ENCODE measurements around the gene LYPD6.

The LYPD6 gene

DNA sequence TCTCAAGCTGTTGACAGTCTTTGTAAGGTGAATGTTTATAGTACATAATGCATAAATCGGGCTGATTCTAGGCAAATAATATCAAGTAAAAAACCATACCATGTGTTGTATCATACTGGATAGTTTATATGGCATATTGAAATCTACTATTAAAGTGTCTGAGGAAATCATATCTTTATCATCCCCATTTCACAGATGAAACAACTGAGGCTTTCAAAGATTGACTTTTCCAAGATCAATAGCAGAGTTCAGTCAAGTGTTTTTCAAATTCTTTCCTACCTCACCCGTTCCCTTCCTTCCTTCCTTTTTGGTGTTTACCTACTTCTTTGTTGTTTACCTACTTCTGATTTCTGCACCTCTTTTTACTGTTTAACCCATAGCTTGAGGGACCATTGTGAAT, 2.0 kb downstream of the LYPD6 start:
- no peak for ATAC-seq
- TF ChIP-seq TOX (CRISPR knock-in tag; IDR thresholded peaks at IDR 0.05; ENCODE audit: borderline replicate concordance), result no peak
- TF ChIP-seq ESRRG (CRISPR knock-in tag; IDR thresholded peaks at IDR 0.05), result no peak
- no peak for TF ChIP-seq ZNF8 (CRISPR knock-in tag; IDR thresholded peaks at IDR 0.05)
- no peak for TF ChIP-seq CSDC2 (CRISPR knock-in tag; IDR thresholded peaks at IDR 0.05)
- TF ChIP-seq, protein P1, sequence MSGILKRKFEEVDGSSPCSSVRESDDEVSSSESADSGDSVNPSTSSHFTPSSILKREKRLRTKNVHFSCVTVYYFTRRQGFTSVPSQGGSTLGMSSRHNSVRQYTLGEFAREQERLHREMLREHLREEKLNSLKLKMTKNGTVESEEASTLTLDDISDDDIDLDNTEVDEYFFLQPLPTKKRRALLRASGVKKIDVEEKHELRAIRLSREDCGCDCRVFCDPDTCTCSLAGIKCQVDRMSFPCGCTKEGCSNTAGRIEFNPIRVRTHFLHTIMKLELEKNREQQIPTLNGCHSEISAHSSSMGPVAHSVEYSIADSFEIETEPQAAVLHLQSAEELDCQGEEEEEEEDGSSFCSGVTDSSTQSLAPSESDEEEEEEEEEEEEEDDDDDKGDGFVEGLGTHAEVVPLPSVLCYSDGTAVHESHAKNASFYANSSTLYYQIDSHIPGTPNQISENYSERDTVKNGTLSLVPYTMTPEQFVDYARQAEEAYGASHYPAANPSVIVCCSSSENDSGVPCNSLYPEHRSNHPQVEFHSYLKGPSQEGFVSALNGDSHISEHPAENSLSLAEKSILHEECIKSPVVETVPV (CRISPR knock-in tag; IDR thresholded peaks at IDR 0.05), result no peak

DNA sequence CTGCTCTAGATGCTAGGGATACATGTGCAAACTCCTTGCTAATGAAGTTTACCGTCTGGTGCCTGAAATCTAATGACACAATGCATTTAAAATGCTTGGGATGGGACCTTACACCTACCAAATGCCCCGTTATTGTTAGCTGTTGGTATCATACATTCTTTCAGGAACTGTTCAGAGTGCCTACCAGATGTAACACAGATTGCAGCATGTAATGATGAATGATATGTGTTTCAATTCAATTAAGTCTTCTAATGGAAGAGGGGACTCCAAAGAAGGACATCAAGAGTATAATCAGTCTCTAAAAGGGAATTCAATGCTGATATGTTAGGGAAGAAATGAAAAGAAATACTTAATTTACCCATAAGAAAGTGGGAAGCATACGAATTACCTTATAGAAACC, 3.2 kb downstream of the LYPD6 start:
- TF ChIP-seq, protein P2, sequence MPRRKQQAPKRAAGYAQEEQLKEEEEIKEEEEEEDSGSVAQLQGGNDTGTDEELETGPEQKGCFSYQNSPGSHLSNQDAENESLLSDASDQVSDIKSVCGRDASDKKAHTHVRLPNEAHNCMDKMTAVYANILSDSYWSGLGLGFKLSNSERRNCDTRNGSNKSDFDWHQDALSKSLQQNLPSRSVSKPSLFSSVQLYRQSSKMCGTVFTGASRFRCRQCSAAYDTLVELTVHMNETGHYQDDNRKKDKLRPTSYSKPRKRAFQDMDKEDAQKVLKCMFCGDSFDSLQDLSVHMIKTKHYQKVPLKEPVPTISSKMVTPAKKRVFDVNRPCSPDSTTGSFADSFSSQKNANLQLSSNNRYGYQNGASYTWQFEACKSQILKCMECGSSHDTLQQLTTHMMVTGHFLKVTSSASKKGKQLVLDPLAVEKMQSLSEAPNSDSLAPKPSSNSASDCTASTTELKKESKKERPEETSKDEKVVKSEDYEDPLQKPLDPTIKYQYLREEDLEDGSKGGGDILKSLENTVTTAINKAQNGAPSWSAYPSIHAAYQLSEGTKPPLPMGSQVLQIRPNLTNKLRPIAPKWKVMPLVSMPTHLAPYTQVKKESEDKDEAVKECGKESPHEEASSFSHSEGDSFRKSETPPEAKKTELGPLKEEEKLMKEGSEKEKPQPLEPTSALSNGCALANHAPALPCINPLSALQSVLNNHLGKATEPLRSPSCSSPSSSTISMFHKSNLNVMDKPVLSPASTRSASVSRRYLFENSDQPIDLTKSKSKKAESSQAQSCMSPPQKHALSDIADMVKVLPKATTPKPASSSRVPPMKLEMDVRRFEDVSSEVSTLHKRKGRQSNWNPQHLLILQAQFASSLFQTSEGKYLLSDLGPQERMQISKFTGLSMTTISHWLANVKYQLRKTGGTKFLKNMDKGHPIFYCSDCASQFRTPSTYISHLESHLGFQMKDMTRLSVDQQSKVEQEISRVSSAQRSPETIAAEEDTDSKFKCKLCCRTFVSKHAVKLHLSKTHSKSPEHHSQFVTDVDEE (CRISPR knock-in tag; IDR thresholded peaks at IDR 0.05), result 0 out of 2 replicates have a peak, but pooled peaks have one; percentile 31
- no peak for TF ChIP-seq ZNF8 (CRISPR knock-in tag; IDR thresholded peaks at IDR 0.05)
- TF ChIP-seq ISL1 (CRISPR knock-in tag; IDR thresholded peaks at IDR 0.05), result peak; percentile 84
- ATAC-seq, result no peak

DNA sequence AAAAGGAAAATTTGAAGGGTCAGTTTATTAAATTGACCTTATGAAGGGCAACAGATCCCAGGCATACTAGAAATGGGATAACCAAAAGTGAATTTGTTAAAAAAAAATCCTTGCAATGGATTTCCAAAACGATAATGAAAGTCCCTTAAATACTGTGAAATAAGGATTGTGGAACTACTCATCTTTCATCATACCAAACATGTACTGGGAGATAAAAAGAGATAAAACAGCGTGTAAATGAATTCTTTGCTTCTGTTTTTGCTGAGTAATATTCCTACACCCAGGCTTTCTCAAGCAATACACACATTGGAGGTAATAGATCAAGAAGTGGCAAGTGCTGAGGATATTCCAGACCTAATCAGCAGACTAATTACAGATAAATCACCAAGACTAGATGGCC, 3.8 kb downstream of the LYPD6 start:
- ATAC-seq, result no peak
- no peak for TF ChIP-seq ESRRG (CRISPR knock-in tag; IDR thresholded peaks at IDR 0.05)
- TF ChIP-seq, protein P3, sequence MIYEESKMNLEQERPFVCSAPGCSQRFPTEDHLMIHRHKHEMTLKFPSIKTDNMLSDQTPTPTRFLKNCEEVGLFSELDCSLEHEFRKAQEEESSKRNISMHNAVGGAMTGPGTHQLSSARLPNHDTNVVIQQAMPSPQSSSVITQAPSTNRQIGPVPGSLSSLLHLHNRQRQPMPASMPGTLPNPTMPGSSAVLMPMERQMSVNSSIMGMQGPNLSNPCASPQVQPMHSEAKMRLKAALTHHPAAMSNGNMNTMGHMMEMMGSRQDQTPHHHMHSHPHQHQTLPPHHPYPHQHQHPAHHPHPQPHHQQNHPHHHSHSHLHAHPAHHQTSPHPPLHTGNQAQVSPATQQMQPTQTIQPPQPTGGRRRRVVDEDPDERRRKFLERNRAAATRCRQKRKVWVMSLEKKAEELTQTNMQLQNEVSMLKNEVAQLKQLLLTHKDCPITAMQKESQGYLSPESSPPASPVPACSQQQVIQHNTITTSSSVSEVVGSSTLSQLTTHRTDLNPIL (CRISPR knock-in tag; IDR thresholded peaks at IDR 0.05; ENCODE audit: low read depth), result no peak
- TF ChIP-seq OSR1 (CRISPR knock-in tag; IDR thresholded peaks at IDR 0.05), result no peak
- TF ChIP-seq TOX (CRISPR knock-in tag; IDR thresholded peaks at IDR 0.05; ENCODE audit: borderline replicate concordance), result no peak
- TF ChIP-seq ZFP3 (CRISPR knock-in tag; IDR thresholded peaks at IDR 0.05), result no peak
- TF ChIP-seq, protein P4, sequence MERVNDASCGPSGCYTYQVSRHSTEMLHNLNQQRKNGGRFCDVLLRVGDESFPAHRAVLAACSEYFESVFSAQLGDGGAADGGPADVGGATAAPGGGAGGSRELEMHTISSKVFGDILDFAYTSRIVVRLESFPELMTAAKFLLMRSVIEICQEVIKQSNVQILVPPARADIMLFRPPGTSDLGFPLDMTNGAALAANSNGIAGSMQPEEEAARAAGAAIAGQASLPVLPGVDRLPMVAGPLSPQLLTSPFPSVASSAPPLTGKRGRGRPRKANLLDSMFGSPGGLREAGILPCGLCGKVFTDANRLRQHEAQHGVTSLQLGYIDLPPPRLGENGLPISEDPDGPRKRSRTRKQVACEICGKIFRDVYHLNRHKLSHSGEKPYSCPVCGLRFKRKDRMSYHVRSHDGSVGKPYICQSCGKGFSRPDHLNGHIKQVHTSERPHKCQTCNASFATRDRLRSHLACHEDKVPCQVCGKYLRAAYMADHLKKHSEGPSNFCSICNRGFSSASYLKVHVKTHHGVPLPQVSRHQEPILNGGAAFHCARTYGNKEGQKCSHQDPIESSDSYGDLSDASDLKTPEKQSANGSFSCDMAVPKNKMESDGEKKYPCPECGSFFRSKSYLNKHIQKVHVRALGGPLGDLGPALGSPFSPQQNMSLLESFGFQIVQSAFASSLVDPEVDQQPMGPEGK (CRISPR knock-in tag; IDR thresholded peaks at IDR 0.05; ENCODE audit: borderline replicate concordance), result no peak
- no peak for TF ChIP-seq GLIS3 (CRISPR knock-in tag; IDR thresholded peaks at IDR 0.05)
- no peak for TF ChIP-seq CSDC2 (CRISPR knock-in tag; IDR thresholded peaks at IDR 0.05)
- TF ChIP-seq, protein P1 (CRISPR knock-in tag; IDR thresholded peaks at IDR 0.05), result no peak
- no peak for TF ChIP-seq ZNF70 (CRISPR knock-in tag; IDR thresholded peaks at IDR 0.05)

DNA sequence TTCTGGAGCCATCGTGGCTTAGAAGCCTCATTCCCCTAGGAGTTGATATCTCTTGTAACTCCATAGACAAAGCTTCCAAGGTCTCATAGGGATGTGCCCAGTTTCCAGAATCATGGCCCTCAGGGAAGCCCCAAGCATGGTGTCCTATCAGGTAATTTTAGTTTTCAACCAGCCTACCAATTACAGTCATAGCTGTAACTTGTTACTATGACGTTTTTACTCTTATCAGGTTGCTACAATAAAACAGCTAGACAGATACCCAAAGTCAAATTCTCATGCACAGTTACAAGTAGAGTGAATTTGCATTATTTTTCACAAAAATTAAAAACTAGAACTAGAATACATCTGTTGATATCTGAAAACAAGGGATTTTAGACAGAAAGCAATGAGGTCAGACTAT, 8.9 kb downstream of the LYPD6 start:
- ATAC-seq, result peak; percentile 36; the same call in 1 of the 3 replicates
- TF ChIP-seq ISL1 (CRISPR knock-in tag; IDR thresholded peaks at IDR 0.05) (no peak), ZFP30 (CRISPR knock-in tag; IDR thresholded peaks at IDR 0.05) (no peak), RARB (CRISPR knock-in tag; IDR thresholded peaks at IDR 0.05) (no peak), BACH2 (CRISPR knock-in tag; IDR thresholded peaks at IDR 0.05; ENCODE audit: borderline replicate concordance) (no peak), TOX (CRISPR knock-in tag; IDR thresholded peaks at IDR 0.05; ENCODE audit: borderline replicate concordance) (no peak), SNAI2 (CRISPR knock-in tag; IDR thresholded peaks at IDR 0.05) (no peak), ZNF70 (CRISPR knock-in tag; IDR thresholded peaks at IDR 0.05) (no peak), GLIS3 (CRISPR knock-in tag; IDR thresholded peaks at IDR 0.05) (no peak), ARNTL (CRISPR knock-in tag; IDR thresholded peaks at IDR 0.05; ENCODE audit: borderline replicate concordance, low read depth) (no peak), OSR1 (CRISPR knock-in tag; IDR thresholded peaks at IDR 0.05) (no peak), ZC3H10 (CRISPR knock-in tag; IDR thresholded peaks at IDR 0.05) (no peak)
- TF ChIP-seq, protein P4 (CRISPR knock-in tag; IDR thresholded peaks at IDR 0.05; ENCODE audit: borderline replicate concordance), result no peak
- TF ChIP-seq, protein P1 (CRISPR knock-in tag; IDR thresholded peaks at IDR 0.05), result no peak
- TF ChIP-seq, protein P3 (CRISPR knock-in tag; IDR thresholded peaks at IDR 0.05; ENCODE audit: low read depth), result no peak

Data from SK-N-SH treated with all-trans-retinoic acid at 6 μM for 48 hours (cell line).